SK-N-SH (cell line): ENCODE results near the gene FOXK1. TPM values are rescaled to one million over a fixed set of nuclear protein-coding genes. Genes with fewer than 3 reads are reported as not detected.
A peak's percentile ranks its signal among the peaks of the same experiment; 100 is the strongest.

Source experiments
- CHD2 ChIP-seq: fragments of 150-350 bp; IDR thresholded peaks from 2 replicates; pipeline ENCODE4 v1.6.1; 2018; ENCODE audit warnings: low read length; ENCODE audit not compliant: partially characterized antibody
- ELF1 ChIP-seq: IDR thresholded peaks from 2 replicates; pipeline ENCODE4 v1.4.0; 2012
- EZH2phosphoT487 ChIP-seq: fragments of 200-600 bp; sonication (generic); IDR thresholded peaks from 2 replicates; pipeline ENCODE4 v1.6.1; 2017; ENCODE audit warnings: low read depth, mixed run types, mild to moderate bottlenecking, antibody characterized with exemption, moderate library complexity, borderline replicate concordance
- FOXM1 ChIP-seq: IDR thresholded peaks from 2 replicates; pipeline ENCODE4 v1.4.0; 2012; ENCODE audit warnings: low read depth, mild to moderate bottlenecking
- GATA2 ChIP-seq: sonication (generic); formaldehyde crosslinking; IDR thresholded peaks from 2 replicates; pipeline ENCODE4 v1.5.0; 2020; ENCODE audit warnings: mild to moderate bottlenecking, missing genetic modification reagents
- IRF3 ChIP-seq: fragments of 150-350 bp; IDR thresholded peaks from 2 replicates; pipeline ENCODE4 v1.6.1; 2016; ENCODE audit warnings: mild to moderate bottlenecking, low read depth, low read length
- MXI1 ChIP-seq: IDR thresholded peaks from 2 replicates; pipeline ENCODE4 v1.6.1; 2012; ENCODE audit warnings: mild to moderate bottlenecking, low read depth, low read length, improper control_type of control experiment
- RAD21 ChIP-seq: IDR thresholded peaks from 2 replicates; pipeline ENCODE4 v1.6.1; 2012; ENCODE audit warnings: mild to moderate bottlenecking, low read length
- SIN3A ChIP-seq: IDR thresholded peaks from 2 replicates; pipeline ENCODE4 v1.6.1; 2012; ENCODE audit warnings: low read depth, mild to moderate bottlenecking, low read length, moderate library complexity, borderline replicate concordance
- TAF1 ChIP-seq: IDR thresholded peaks from 2 replicates; pipeline ENCODE4 v1.6.1; 2012; ENCODE audit warnings: low read depth, mild to moderate bottlenecking, low read length, moderate library complexity, borderline replicate concordance
- TEAD4 ChIP-seq: IDR thresholded peaks from 2 replicates; pipeline ENCODE4 v1.4.0; 2012; ENCODE audit warnings: mild to moderate bottlenecking, borderline replicate concordance; ENCODE audit not compliant: insufficient read depth
- USF2 ChIP-seq: fragments of 150-350 bp; IDR thresholded peaks from 2 replicates; pipeline ENCODE4 v1.6.1; 2017; ENCODE audit warnings: antibody characterized with exemption, low read length, low read depth, borderline replicate concordance
- YY1 ChIP-seq: IDR thresholded peaks from 2 replicates; pipeline ENCODE4 v1.4.0; 2012; ENCODE audit warnings: low read depth, mild to moderate bottlenecking
- polyA plus RNA-seq, 3 experiments: library from polyadenylated mRNA; depleted of rRNA; stranded (reverse); fragments of >200 nt; gene quantifications; 2 replicates each; pipeline ENCODE4 v1.2.3, GENCODE V29; 2012
- TF ChIP-seq, protein P1 (sequence below): IDR thresholded peaks from 2 replicates; pipeline ENCODE4 v1.4.0; 2012; ENCODE audit warnings: low read depth, borderline replicate concordance
- TF ChIP-seq, protein P2 (sequence below): IDR thresholded peaks from 2 replicates; pipeline ENCODE4 v1.4.0; 2012; ENCODE audit warnings: low read depth, borderline replicate concordance
- TF ChIP-seq, protein P3 (sequence below): fragments of 200-600 bp; sonication (generic); IDR thresholded peaks from 2 replicates; pipeline ENCODE4 v1.6.1; 2017; ENCODE audit warnings: antibody characterized with exemption, mild to moderate bottlenecking, moderate library complexity

Gene FOXK1
- polyA plus RNA-seq, 1 of the 3 experiments (the other 2 are of a cell fraction): 4.7 TPM

DNA sequence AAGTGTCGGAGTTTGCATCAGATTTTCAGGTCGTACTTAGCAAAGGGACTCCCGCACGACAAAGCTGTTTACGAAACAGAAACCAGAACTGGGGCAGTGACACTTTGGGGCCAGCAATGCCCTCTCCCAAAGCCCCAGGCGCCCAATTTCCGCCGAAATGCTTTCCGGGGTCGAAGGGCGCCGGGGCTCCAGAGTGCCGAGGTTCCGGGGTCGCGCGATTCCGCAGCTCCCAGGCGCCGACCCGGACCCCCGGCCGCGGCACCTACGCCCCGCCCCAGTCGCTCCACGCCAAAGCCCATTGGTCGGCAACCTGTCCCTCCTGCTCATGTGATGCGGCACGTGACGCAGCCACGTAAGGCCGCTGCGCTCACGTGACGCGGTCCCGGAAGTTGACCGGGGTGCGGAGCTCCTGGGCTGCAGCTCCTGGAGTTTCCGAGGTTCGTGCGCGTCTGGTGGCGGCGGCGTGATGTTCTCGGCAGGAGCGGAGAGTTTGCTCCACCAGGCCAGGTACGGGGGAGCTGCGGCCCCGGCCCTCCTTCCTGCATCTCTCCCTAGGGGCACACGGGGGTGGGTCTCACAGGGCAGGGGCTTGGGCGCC lies 93.3 kb downstream of the FOXK1 start, which contains the start of gene AP5Z1 (continued):
- TF ChIP-seq USF2 (peak; percentile 100), MXI1 (peak; percentile 95), FOXM1 (peak; percentile 69; the same call in 1 of the 2 replicates), RAD21 (no peak), ELF1 (peak; percentile 99), IRF3 (peak; percentile 83), SIN3A (peak; percentile 99), EZH2phosphoT487 (no peak), GATA2 (CRISPR knock-in tag) (no peak), CHD2 (peak; percentile 88), TAF1 (peak; percentile 90), YY1 (no peak; the same call in 1 of the 2 replicates), TEAD4 (no peak)
- TF ChIP-seq, protein P1, sequence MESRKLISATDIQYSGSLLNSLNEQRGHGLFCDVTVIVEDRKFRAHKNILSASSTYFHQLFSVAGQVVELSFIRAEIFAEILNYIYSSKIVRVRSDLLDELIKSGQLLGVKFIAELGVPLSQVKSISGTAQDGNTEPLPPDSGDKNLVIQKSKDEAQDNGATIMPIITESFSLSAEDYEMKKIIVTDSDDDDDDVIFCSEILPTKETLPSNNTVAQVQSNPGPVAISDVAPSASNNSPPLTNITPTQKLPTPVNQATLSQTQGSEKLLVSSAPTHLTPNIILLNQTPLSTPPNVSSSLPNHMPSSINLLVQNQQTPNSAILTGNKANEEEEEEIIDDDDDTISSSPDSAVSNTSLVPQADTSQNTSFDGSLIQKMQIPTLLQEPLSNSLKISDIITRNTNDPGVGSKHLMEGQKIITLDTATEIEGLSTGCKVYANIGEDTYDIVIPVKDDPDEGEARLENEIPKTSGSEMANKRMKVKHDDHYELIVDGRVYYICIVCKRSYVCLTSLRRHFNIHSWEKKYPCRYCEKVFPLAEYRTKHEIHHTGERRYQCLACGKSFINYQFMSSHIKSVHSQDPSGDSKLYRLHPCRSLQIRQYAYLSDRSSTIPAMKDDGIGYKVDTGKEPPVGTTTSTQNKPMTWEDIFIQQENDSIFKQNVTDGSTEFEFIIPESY: peak; percentile 87; the same call in 1 of the 2 replicates
- TF ChIP-seq, protein P2, sequence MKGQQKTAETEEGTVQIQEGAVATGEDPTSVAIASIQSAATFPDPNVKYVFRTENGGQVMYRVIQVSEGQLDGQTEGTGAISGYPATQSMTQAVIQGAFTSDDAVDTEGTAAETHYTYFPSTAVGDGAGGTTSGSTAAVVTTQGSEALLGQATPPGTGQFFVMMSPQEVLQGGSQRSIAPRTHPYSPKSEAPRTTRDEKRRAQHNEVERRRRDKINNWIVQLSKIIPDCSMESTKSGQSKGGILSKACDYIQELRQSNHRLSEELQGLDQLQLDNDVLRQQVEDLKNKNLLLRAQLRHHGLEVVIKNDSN: peak; percentile 100
- TF ChIP-seq, protein P3, sequence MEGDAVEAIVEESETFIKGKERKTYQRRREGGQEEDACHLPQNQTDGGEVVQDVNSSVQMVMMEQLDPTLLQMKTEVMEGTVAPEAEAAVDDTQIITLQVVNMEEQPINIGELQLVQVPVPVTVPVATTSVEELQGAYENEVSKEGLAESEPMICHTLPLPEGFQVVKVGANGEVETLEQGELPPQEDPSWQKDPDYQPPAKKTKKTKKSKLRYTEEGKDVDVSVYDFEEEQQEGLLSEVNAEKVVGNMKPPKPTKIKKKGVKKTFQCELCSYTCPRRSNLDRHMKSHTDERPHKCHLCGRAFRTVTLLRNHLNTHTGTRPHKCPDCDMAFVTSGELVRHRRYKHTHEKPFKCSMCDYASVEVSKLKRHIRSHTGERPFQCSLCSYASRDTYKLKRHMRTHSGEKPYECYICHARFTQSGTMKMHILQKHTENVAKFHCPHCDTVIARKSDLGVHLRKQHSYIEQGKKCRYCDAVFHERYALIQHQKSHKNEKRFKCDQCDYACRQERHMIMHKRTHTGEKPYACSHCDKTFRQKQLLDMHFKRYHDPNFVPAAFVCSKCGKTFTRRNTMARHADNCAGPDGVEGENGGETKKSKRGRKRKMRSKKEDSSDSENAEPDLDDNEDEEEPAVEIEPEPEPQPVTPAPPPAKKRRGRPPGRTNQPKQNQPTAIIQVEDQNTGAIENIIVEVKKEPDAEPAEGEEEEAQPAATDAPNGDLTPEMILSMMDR: 0 out of 2 replicates have a peak, but pooled peaks have one; percentile 7
- TF ChIP-seq, all 33 proteins: peak for 19
